Measurements from ENCODE around the gene B4GALT7.
A peak's percentile ranks its signal among the peaks of the same experiment; 100 is the strongest.
"Not testable (repeated sequence)": the region's sequence is repeated elsewhere in the genome, so short reads cannot be mapped to it uniquely, and the experiment has no call there.

The B4GALT7 gene

DNA sequence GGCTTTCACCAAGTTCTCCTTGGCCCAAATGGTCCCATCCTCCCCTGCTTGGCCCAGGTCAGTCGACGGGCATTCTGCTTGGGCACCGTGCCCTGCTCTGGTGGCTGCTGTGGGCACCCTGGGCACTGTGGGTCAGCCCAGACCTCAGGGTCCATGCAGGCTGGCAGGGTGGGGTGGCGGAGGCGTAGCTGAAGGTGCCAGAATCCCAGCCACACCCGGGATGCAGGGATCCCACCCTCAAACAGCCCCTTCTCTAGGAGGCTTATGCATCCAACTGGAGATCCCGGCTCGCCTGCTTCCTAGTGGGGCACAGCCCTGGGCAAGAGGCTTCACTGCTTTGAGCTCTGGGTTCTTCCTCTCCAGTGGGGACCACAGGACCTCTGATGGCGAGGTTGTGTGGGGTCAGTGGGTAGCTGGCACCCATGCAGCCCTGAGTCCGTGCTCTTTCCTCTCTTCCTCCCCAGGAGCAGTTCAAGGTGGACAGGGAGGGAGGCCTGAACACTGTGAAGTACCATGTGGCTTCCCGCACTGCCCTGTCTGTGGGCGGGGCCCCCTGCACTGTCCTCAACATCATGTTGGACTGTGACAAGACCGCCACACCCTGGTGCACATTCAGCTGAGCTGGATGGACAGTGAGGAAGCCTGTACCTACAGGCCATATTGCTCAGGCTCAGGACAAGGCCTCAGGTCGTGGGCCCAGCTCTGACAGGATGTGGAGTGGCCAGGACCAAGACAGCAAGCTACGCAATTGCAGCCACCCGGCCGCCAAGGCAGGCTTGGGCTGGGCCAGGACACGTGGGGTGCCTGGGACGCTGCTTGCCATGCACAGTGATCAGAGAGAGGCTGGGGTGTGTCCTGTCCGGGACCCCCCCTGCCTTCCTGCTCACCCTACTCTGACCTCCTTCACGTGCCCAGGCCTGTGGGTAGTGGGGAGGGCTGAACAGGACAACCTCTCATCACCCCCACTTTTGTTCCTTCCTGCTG lies 9.4 kb downstream of the B4GALT7 start:
- DNase-seq (ENCODE audit: low read depth), result no peak

DNA sequence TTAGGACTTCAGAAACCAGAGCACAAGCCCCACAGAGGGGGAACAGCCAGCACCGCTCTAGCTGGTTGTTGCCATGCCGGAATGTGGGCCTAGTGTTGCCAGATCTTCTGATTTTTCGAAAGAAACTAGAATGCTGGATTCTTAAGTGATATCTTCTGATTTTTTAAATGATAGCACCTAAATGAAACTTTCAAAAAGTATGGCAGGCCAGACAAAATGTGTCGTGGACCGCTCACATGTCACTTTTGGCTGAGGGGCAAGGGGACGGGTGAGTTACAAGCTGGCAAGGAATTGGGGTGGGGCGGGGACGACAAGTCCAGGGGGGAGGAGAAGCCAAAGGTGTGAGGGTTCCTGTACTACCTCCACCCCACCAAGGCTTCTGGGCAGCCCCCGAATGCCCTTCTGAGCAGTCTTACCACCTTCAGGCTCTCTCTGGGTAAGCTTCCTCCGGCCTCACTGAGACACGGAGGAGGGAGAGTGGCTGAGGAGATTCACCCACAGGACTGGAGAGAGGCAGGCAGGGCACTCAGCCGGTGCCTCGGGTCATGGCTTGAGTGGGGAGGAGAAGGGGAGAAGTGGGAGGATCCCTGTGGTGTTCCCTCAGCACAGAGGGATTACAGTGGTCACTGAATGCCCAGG lies 10.3 kb downstream of the B4GALT7 start:
- DNase-seq (ENCODE audit: low read depth), result no peak

DNA sequence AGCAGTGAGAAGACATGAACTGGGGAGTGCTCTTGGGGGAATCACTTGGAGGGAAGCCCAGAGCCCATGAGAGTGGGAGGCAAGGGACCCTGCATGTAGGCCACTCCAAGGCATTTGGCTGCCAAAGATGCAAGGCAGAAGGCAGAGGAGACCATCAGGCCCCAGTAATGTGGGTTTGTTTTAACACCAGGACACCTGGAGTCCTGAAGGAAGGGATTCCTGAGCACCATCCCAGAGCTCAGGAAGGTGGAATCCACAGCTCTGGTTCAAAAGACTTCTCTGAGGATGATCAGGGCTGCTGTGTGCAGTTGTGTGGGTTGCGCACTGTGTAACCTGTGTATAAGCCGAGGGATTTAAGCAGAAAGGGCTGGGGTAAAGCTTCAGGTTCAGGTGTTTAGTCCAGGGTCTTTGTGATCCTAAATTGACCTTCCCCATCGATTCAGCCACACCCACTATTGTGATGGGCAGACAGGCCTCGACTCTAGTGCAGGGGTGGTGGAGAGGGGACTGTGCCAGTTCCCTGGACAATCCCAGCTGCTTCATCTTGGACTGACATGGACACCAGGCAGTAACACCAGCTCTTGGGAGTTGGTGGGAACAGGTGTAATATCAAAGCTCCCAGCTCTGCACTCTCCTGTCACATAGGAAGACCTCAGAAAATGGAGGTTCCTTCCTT lies 11.0 kb downstream of the B4GALT7 start:
- DNase-seq (ENCODE audit: low read depth), result no peak

DNA sequence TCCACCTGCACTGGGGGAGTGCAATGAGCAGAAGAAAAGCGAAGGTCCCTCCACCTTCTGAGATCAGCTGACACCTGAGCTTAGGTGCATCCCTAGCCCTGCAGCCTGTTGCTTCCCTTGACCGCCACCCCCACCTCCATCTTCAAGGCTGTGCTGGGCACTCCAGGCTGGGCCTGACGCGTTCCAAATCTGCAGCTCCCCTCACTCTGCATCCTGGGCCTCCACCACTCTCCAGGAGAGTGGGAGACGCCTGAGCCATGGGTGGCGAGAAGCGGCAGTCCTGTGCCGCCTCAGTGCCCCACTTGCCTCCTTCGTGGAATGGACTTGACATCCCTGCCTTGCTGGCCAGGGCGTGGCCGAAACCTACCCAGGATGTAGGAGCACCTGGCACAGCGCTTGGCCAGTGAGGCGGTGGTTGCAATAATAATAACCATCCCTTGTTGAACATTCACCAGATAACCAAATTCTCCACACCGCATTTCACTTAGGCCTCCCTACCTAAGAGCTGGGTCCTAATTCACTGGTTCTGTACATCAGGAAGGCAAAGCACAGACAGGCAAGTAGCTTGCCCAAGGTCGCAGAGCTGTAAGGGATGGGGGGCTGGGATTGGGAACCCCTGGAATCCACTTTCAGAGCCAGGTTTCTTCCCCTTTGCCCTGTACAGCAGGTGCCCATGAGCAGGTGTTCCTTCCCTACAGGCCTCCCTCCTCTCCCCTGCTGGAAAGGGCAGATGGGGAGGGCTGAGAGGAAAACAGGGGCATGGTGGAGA lies 11.7 kb downstream of the B4GALT7 start:
- DNase-seq (ENCODE audit: low read depth), result no peak

- no peak for DNase-seq (ENCODE audit: low read depth)
Observed at GRCh38 chr5:177612215-177612673, 12.3 kb downstream of the B4GALT7 start.

DNA sequence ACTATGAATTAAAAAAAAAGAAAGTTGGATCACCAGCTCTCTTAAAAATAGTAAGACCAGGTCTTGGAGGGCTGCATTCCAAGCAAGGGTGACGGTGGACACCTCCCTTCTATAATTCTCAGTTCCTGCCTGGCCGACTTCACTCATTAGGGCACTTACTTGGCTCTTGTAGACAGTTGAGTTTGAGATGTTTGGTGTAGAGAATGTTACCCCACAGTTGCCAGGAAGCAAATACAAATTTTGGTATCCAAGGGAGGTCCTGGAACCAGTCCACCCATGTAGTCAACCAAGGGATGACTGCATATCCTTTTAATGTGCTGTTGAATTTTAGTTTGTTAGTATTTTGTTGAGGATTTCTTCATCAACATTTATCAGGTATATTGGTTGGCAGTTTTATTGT lies 20.6 kb downstream of the B4GALT7 start:
- no peak for DNase-seq (ENCODE audit: low read depth)

DNA sequence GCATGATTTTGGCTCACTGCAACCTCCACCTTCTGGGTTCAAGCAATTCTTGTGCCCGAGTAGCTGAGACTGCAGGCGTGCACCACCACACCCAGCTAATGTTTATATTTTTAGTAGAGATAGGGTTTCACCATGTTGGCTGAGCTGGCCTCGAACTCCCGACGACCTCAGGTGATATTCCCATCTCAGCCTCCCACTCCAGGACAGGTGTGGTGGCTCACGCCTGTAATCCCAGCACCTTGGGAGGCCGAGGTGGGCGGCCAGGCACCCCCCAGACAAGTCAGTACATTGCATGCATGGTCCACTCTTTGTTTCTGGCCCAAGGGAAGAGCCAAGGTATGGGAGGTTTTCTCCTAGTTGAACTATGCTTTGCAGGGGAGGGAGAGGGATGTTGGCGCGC lies 24.2 kb downstream of the B4GALT7 start:
- DNase-seq (ENCODE audit: low read depth), result not testable (repeated sequence)

DNA sequence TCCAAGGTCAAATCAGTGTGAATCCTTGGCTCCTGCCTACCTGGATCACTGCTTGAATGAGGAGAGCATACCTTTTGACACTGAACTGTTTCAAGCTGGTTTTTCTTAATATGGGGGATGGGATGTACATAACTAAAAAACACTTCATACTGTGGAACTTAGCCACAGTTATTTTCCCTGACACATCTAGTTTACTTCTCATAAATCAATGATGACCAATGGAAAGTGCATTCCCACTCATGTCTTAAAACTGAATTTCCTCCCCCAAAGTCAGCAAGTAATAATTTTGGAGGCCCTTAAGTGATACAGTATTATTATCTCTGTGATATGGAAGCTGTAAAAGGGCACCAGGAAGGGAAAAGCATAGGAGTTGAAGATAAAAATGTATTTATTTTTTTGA lies 30.3 kb downstream of the B4GALT7 start:
- DNase-seq (ENCODE audit: low read depth), result not testable (repeated sequence)

GRCh38 chr5:177634912-177635311 lies 35.0 kb downstream of the B4GALT7 start:
- DNase-seq (ENCODE audit: low read depth), result not testable (repeated sequence)

DNA sequence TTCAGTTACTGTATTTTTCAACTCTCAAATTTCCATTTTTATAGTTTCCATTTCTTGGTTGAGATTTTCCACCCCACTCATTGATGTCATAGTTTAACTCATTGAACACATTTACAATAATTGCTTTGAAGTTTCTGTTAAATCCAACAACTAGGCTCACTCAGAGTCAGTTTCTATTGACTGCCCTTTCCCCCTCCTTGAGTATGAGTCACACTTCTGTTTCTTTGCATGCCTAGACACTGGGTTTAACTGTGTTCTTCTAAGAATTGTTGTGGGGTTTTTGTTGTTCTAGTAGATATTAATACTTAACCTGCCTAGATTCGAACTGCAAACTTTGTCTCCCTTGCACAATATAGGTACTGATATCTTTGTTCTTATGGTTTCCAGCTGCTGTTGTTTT lies 45.5 kb downstream of the B4GALT7 start:
- not testable (repeated sequence) for DNase-seq (ENCODE audit: low read depth)

DNA sequence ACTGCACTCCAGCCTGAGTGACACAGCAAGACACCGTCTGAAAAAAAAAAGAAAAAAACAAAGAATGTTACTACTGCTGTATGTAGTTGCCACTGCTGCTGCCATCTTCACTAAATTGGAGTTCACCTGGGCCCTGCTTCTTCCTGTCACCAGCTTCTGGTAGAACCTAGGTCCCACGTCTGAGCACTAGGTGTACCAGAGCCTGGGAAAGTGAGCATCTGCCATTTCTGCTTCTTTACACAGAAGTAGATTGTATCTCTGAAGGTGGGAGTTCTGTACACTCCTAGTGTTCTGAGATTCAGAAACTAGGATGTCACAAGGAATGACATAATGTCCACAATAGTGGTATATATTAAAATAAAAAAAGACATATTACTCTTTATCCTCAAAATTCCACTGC lies 51.3 kb downstream of the B4GALT7 start:
- not testable (repeated sequence) for DNase-seq (ENCODE audit: low read depth)

- peak; percentile 51 for DNase-seq (ENCODE audit: low read depth)
Observed at GRCh38 chr5:177657846-177658245, 57.9 kb downstream of the B4GALT7 start.

DNA sequence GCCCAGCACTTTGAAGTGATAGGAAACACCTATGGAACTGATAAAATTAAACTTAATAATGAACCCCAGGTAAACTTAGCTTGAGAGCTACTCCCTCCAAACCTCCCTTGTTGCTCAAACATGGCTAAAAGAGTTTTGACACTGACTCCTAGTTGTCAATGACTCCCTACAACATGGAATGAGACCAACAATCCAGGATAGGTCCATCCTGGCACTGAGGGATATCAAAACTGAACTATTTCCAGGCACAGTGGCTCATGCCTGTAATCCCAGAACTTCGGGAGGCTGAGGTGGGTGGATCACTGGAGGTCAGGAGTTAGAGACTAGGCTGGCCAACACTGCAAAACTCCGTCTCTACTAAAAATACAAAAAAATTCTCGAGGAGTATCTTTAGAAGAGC lies 58.6 kb downstream of the B4GALT7 start:
- not testable (repeated sequence) for DNase-seq (ENCODE audit: low read depth)

Data from iris pigment epithelial cell (primary cell).